Muscle layer of duodenum (tissue), 2 donors: ENCODE data around the gene IFNL1.
A peak's percentile ranks its signal among the peaks of the same experiment; 100 is the strongest.
"Not testable (repeated sequence)": the region's sequence is repeated elsewhere in the genome, so short reads cannot be mapped to it uniquely, and the experiment has no call there.

Experiments
- H3K27ac ChIP-seq: one replicate; pipeline ENCODE4 v1.7.0; 2013; ENCODE audit warnings: mild to moderate bottlenecking, low read length
- H3K27me3 ChIP-seq: one replicate; pipeline ENCODE4 v1.7.0; 2013; ENCODE audit warnings: low read depth, mild to moderate bottlenecking, control low read depth, low read length
- H3K36me3 ChIP-seq, 2 donors: one replicate each; pipeline ENCODE4 v1.7.0; 2013; ENCODE audit warnings: low read length in 2 of 2, control low read depth in 1 of 2, mild to moderate bottlenecking in 1 of 2; ENCODE audit not compliant: insufficient read depth in 2 of 2, control insufficient read depth in 1 of 2
- H3K4me1 ChIP-seq, 2 donors: one replicate each; pipeline ENCODE4 v1.7.0; 2013; ENCODE audit warnings: low read length in 2 of 2, mild to moderate bottlenecking in 2 of 2, control low read depth in 1 of 2, moderate library complexity in 1 of 2; ENCODE audit not compliant: insufficient read depth in 2 of 2, control insufficient read depth in 1 of 2
- H3K4me3 ChIP-seq, 2 donors: one replicate each; pipeline ENCODE4 v1.7.0; 2013; ENCODE audit warnings: low read length in 2 of 2, low read depth in 1 of 2, mild to moderate bottlenecking in 1 of 2
- H3K9me3 ChIP-seq, 2 donors: one replicate each; pipeline ENCODE4 v1.7.0; 2013; ENCODE audit warnings: low read length in 2 of 2, control low read depth in 1 of 2, mild to moderate bottlenecking in 1 of 2; ENCODE audit not compliant: control insufficient read depth in 1 of 2
- donor health status: healthy.

IFNL1 gene

DNA sequence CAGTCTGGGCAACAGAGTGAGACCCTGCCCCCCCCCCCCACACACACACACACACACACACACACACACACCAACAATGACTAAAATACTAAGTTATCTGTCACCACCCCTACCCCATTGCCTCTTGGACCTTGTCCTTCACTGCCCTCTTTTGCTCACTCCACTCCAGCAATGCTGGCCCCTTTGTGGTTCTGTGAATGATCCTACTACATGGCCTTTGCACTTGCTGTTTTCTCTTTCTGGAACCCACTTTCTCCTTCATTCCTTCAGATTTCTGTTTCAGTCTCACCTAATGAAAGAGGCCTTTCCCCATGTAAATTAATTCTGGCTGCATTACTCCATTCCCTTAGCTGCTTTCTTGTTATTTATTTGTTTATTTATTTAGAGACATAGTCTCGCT is 43.5 kb downstream of the IFNL1 start:
- no peak overlapping the region for H3K4me3 ChIP-seq
- H3K36me3 ChIP-seq: no peaks in the 10 kb centered on the region
- no peak overlapping the region for H3K27ac ChIP-seq
- H3K4me1 ChIP-seq: peaks cover 17 to 28% of the 10 kb centered on the region in 2 donors
- no peaks in the 10 kb centered on the region for H3K27me3 ChIP-seq
- H3K9me3 ChIP-seq: no peaks in the 10 kb centered on the region

DNA sequence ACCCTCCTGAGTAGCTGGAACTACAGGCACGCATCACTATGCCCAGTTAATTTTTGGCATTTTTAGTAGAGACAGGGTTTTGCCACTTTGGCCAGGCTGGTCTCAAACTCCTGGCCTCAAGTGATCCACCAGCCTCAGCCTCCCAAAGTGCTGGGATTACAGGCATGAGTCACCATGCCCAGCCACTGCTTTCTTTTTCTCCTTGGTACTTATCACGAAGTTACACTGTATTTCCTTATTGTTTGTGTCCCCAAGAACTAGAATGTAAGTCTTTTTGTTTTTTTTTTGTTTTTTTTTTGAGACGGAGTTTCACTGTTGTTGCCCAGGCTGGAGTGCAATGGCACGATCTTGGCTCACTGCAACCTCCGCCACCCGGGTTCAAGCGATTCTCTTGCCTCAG is 43.9 kb downstream of the IFNL1 start:
- H3K4me3 ChIP-seq, H3K27me3 ChIP-seq, H3K9me3 ChIP-seq, H3K36me3 ChIP-seq, H3K27ac ChIP-seq: not testable (repeated sequence)
- H3K4me1 ChIP-seq: peaks cover 20 to 33% of the 10 kb centered on the region in 2 donors

GRCh38 chr19:39341129-39341718 is 45.0 kb downstream of the IFNL1 start:
- Histone ChIP-seq H3K27me3 (no peaks in the 10 kb centered on the region), H3K27ac (peak overlapping the region; percentile 98), H3K4me3 (peak overlapping the region; percentile 94 to 100), H3K4me1 (peaks cover 20 to 43% of the 10 kb centered on the region in 2 donors), H3K9me3 (no peaks in the 10 kb centered on the region), H3K36me3 (peaks cover under 1 to 5% of the 10 kb centered on the region in 2 donors)

- Histone ChIP-seq H3K9me3 (no peaks in the 10 kb centered on the region), H3K27me3 (no peaks in the 10 kb centered on the region), H3K36me3 (peaks cover 4 to 10% of the 10 kb centered on the region in 2 donors), H3K27ac (peak within 1 kb of the TSS; percentile 98), H3K4me3 (peak within 1 kb of the TSS; percentile 94 to 100), H3K4me1 (peaks cover 20 to 44% of the 10 kb centered on the region in 2 donors)
Observed at GRCh38 chr19:39341719-39342604, 45.8 kb downstream of the IFNL1 start, which contains the start of gene SAMD4B. Gene SAMD4B, plus strand, starts transcription at chr19:39342421. Its CDS starts 14,473 bp downstream, at chr19:39356894.

GRCh38 chr19:39342647-39343305 is 46.6 kb downstream of the IFNL1 start:
- Histone ChIP-seq H3K4me3 (peak overlapping the region; percentile 77 to 78), H3K36me3 (peaks cover 4 to 10% of the 10 kb centered on the region in 2 donors), H3K9me3 (no peaks in the 10 kb centered on the region), H3K4me1 (peaks cover 20 to 44% of the 10 kb centered on the region in 2 donors), H3K27me3 (no peaks in the 10 kb centered on the region), H3K27ac (peak overlapping the region; percentile 73)

DNA sequence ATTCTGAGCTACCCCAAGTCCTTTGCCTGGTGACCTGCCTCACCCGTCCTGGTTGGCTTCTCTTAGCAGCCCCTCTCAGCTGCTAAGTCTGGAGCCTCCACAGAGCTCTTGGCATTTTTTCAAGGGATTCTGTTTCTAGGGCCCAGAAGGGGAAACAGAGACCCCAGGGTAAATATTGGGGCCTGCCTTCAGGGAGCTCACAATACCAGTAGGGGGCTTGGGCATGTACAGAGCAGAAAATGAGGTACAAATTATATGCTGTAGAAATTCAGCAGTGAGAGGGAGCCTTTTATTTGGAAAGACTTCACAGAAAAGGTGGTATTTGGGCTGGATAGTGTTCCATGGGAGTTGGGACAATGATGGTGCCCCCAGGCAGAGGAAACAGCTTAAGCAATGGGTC is 49.7 kb downstream of the IFNL1 start:
- Histone ChIP-seq H3K9me3 (no peaks in the 10 kb centered on the region), H3K27me3 (no peaks in the 10 kb centered on the region), H3K4me1 (peaks cover 16 to 40% of the 10 kb centered on the region in 2 donors), H3K27ac (peak overlapping the region; percentile 23), H3K4me3 (no peak overlapping the region), H3K36me3 (peaks cover 10 to 15% of the 10 kb centered on the region in 2 donors)

DNA sequence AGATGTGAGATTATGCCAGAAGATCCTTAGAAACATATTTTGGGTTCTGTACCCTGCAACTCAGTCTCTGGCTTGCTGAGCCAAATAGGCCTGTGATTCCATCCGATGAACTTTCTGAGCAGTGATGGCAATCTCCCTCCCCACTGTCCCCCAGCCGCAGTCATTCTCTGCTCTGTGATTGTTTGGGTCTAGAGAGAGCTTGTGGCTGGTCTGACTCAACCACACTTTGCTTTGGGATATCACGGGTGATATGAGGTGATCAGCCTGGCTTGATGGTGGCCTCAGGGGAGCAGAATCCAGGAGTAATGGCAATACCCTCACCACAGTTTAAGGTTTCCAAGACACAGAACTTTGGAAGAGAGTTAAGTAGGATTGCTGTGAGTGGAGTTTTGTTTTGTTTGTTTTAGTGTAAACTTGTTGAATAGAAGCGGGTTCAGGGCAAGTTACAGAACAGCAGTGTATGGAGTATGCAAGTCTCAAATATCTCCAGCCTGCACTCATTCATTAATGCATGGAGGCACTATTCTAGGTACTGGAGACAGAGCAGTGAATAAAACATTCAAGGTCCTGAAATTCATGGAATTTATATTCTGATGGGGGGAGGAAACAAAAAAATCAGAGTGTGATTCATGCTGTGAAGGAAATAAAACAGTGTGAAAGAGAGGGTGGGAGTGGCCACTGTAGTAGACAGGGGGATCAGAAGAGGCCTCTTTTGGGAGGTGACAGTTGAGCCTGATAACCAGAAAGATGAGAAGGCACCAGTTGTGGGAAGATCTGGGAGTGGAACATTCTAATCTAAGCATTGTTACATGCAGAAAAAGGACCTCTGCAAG is 51.3 kb downstream of the IFNL1 start:
- peaks cover 15 to 33% of the 10 kb centered on the region in 2 donors for H3K4me1 ChIP-seq

More for the DNA sequence above, 51.3 kb downstream of the IFNL1 start:
- H3K36me3 ChIP-seq: peaks cover 18 to 22% of the 10 kb centered on the region in 2 donors
- H3K4me3 ChIP-seq: no peak overlapping the region
- H3K27me3 ChIP-seq: no peaks in the 10 kb centered on the region
- no peaks in the 10 kb centered on the region for H3K9me3 ChIP-seq
- H3K27ac ChIP-seq: no peak overlapping the region
